Measurements from ENCODE around the gene MAPKAPK3.

DNA sequence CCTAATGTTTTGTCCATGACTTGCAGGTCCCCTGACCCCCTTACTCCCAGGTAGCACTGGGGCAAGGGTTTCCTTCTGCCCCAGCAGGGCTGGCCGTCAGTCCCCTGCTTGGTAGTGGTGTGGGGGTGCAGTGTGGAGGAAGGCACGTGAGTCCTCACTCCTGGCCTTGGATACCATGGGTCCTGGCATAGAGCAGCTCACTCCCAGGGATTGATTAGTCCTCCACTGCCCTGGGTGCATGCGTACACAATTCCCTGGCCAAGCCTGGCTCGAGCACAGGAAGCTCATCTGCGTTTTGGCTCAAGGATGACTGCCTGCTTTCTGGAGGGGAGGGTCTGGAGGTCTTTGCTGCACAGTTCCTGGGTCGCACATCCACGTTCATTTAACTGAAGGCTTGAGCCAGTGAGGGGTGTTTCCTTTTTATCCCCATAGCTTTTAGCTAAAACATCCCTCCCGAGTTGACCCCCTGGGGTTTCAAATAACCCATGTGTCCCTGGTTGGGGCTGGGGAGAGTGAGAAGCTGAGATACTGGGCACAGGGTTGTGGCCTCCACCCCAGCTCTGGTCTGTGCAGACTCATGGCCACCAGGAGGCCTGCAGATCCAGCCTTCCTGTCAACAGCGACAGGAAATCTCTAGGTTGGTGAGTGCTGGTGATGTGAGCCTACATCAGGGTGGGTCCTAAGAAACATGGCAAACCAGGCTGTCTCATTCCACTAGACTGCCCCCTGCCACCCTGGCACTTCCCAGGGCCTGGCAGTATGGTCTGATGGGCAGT lies 36.1 kb upstream of the MAPKAPK3 start:
- TF ChIP-seq, protein P1, sequence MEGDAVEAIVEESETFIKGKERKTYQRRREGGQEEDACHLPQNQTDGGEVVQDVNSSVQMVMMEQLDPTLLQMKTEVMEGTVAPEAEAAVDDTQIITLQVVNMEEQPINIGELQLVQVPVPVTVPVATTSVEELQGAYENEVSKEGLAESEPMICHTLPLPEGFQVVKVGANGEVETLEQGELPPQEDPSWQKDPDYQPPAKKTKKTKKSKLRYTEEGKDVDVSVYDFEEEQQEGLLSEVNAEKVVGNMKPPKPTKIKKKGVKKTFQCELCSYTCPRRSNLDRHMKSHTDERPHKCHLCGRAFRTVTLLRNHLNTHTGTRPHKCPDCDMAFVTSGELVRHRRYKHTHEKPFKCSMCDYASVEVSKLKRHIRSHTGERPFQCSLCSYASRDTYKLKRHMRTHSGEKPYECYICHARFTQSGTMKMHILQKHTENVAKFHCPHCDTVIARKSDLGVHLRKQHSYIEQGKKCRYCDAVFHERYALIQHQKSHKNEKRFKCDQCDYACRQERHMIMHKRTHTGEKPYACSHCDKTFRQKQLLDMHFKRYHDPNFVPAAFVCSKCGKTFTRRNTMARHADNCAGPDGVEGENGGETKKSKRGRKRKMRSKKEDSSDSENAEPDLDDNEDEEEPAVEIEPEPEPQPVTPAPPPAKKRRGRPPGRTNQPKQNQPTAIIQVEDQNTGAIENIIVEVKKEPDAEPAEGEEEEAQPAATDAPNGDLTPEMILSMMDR (conservative IDR thresholded peaks at IDR 0.05; ENCODE audit: low read depth, low read length), result no peak
- no peak for TF ChIP-seq POLR2A (IDR thresholded peaks at IDR 0.05; ENCODE audit: low read depth, low read length)
- no peak for TF ChIP-seq CEBPB (IDR thresholded peaks at IDR 0.05; ENCODE audit: low read depth, low read length)
- no peak for TF ChIP-seq RAD21 (IDR thresholded peaks at IDR 0.05; ENCODE audit: low read length)
- no peak for TF ChIP-seq MAZ (IDR thresholded peaks at IDR 0.05; ENCODE audit: borderline replicate concordance, low read depth, low read length)
- no peak for TF ChIP-seq NFE2L2 (IDR thresholded peaks at IDR 0.05; ENCODE audit: low read depth, low read length)
- no peak for TF ChIP-seq CHD1 (IDR thresholded peaks at IDR 0.05; ENCODE audit: low read depth, low read length)

Measured in IMR-90 (cell line).